HEK293T (cell line): ENCODE data around the gene REEP2.
A peak's percentile ranks its signal among the peaks of the same experiment; 100 is the strongest.

Experiments used
- CTCF ChIA-PET: fragments of 350-600 bp; formaldehyde crosslinking; extraction: SDS; loops from one replicate; lab custom pipeline; 2021; ENCODE audit warnings: antibody characterized with exemption, inconsistent platforms; lab: Yijun Ruan, JAX
- POLR2A ChIA-PET: fragments of 350-600 bp; formaldehyde crosslinking; extraction: SDS; loops from one replicate; lab custom pipeline; 2020; ENCODE audit warnings: antibody characterized with exemption, inconsistent platforms; lab: Yijun Ruan, JAX
- DNase-seq: peaks from one replicate; pipeline ENCODE4 v3.0.0; 2012; ENCODE audit warnings: mixed read lengths; ENCODE audit errors: extremely low spot score
- ARNT ChIP-seq: fragments of 450-650 bp; IDR thresholded peaks from 2 replicates; pipeline ENCODE4 v1.6.1; 2017; ENCODE audit warnings: mild to moderate bottlenecking
- BHLHE40 ChIP-seq: fragments of 450-650 bp; IDR thresholded peaks from 2 replicates; pipeline ENCODE4 v1.6.1; 2016; ENCODE audit warnings: mild to moderate bottlenecking, moderate library complexity, borderline replicate concordance
- CTBP1 ChIP-seq: fragments of 450-650 bp; IDR thresholded peaks from 2 replicates; pipeline ENCODE4 v1.6.1; 2016; ENCODE audit warnings: borderline replicate concordance
- ELF4 ChIP-seq: fragments of 450-650 bp; IDR thresholded peaks from 2 replicates; pipeline ENCODE4 v1.6.1; 2017; ENCODE audit warnings: antibody characterized with exemption
- FOXA1 ChIP-seq: fragments of 450-650 bp; IDR thresholded peaks from 2 replicates; pipeline ENCODE4 v1.6.1; 2016; ENCODE audit warnings: mild to moderate bottlenecking
- FOXK2 ChIP-seq: fragments of 450-650 bp; IDR thresholded peaks from 2 replicates; pipeline ENCODE4 v1.6.1; 2016; ENCODE audit warnings: mild to moderate bottlenecking
- FOXM1 ChIP-seq: fragments of 450-650 bp; IDR thresholded peaks from 2 replicates; pipeline ENCODE4 v1.6.1; 2017; ENCODE audit warnings: mild to moderate bottlenecking, borderline replicate concordance
- HDGF ChIP-seq: fragments of 450-650 bp; IDR thresholded peaks from 2 replicates; pipeline ENCODE4 v1.6.1; 2017; ENCODE audit warnings: antibody characterized with exemption, borderline replicate concordance
- L3MBTL2 ChIP-seq: fragments of 450-650 bp; conservative IDR thresholded peaks from 2 replicates; pipeline ENCODE4 v1.6.1; 2016; ENCODE audit warnings: mild to moderate bottlenecking
- LEF1 ChIP-seq: fragments of 450-650 bp; IDR thresholded peaks from 2 replicates; pipeline ENCODE4 v1.6.1; 2017; ENCODE audit warnings: mild to moderate bottlenecking, borderline replicate concordance
- NFRKB ChIP-seq: fragments of 450-650 bp; IDR thresholded peaks from 2 replicates; pipeline ENCODE4 v1.6.1; 2016; ENCODE audit warnings: mild to moderate bottlenecking, moderate library complexity
- SP1 ChIP-seq: fragments of 450-650 bp; IDR thresholded peaks from 2 replicates; pipeline ENCODE4 v1.6.1; 2017
- SUZ12 ChIP-seq: fragments of 450-650 bp; IDR thresholded peaks from 2 replicates; pipeline ENCODE4 v1.6.1; 2016; ENCODE audit warnings: mild to moderate bottlenecking
- TARDBP ChIP-seq: fragments of 450-650 bp; IDR thresholded peaks from 2 replicates; pipeline ENCODE4 v1.6.1; 2016
- ZNF384 ChIP-seq: fragments of 450-650 bp; IDR thresholded peaks from 2 replicates; pipeline ENCODE4 v1.6.1; 2016
- TF ChIP-seq, protein P1 (sequence below): fragments of 450-650 bp; IDR thresholded peaks from 2 replicates; pipeline ENCODE4 v1.6.1; 2016

REEP2 gene

DNA sequence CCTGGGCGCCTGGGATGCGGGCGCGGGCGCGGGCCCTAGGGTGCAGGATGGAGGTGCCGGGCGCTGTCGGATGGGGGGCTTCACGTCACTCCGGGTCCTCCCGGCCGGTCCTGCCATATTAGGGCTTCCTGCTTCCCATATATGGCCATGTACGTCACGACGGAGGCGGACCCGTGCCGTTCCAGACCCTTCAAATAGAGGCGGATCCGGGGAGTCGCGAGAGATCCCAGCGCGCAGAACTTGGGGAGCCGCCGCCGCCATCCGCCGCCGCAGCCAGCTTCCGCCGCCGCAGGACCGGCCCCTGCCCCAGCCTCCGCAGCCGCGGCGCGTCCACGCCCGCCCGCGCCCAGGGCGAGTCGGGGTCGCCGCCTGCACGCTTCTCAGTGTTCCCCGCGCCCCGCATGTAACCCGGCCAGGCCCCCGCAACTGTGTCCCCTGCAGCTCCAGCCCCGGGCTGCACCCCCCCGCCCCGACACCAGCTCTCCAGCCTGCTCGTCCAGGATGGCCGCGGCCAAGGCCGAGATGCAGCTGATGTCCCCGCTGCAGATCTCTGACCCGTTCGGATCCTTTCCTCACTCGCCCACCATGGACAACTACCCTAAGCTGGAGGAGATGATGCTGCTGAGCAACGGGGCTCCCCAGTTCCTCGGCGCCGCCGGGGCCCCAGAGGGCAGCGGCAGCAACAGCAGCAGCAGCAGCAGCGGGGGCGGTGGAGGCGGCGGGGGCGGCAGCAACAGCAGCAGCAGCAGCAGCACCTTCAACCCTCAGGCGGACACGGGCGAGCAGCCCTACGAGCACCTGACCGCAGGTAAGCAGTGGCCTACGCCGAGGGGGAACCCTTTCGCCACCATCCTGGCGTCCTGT is 26.6 kb downstream of the REEP2 start, which contains the start of gene EGR1:
TSS of gene EGR1 (plus strand) at position 219 of the 864 bp plus-strand sequence. CDS start at position 502, 283 bp downstream.
- ChIA-PET POLR2A (interaction anchor here (0.5 to 3.0 kb wide), 12 partner anchors 10 to 252 kb away, joined by 3 to 31 read pairs (median 4); partner anchors contain the start of genes CDC23, ETF1 and HSPA9), CTCF (interaction anchor here (0.6 to 5.7 kb wide), 7 partner anchors 10 to 835 kb away, joined by 3 to 40 read pairs (median 3); no protein-coding TSS in a partner anchor)
- TF ChIP-seq L3MBTL2, result no peak
- TF ChIP-seq ARNT, result peak; percentile 62
- peak; percentile 92; the same call in 1 of the 2 replicates for TF ChIP-seq LEF1
- TF ChIP-seq, protein P1, sequence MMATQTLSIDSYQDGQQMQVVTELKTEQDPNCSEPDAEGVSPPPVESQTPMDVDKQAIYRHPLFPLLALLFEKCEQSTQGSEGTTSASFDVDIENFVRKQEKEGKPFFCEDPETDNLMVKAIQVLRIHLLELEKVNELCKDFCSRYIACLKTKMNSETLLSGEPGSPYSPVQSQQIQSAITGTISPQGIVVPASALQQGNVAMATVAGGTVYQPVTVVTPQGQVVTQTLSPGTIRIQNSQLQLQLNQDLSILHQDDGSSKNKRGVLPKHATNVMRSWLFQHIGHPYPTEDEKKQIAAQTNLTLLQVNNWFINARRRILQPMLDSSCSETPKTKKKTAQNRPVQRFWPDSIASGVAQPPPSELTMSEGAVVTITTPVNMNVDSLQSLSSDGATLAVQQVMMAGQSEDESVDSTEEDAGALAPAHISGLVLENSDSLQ, result no peak; the same call in 1 of the 2 replicates
- TF ChIP-seq ELF4, result peak; percentile 43; the same call in 1 of the 2 replicates
- peak; percentile 84 for DNase-seq

DNA sequence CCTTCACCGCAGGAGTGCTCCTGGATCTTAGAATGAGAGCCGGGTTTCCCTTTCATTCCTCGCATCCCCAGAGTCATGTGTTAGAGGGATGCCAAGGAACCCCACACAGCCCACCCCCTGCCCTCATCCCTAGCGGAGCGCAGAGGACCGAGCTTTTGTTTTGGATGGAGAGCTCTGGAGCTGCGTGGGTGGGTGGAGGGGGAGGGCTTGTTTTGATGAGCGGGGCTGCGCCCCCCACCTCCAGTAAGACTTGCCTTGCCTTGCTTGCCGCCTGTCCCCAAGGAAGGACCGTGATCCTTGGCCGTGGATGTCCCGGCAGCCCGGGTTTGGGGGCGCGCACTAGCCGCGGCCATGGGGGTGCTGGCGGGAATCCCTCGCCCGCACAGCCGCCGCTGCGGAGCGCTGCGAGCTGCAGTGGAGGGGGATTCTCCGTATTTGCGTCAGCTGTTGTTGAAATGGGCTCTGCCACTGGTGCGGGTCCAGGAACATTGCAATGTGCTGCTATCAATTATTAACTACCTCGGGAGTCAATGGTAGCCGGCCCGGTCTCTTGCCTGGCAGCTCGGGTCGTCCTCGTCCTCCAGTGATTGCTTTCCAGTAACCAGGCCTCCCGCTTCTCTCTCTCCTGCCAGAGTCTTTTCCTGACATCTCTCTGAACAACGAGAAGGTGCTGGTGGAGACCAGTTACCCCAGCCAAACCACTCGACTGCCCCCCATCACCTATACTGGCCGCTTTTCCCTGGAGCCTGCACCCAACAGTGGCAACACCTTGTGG is 27.5 kb downstream of the REEP2 start:
- CTCF ChIA-PET, result interaction anchor here (5.7 kb wide), 1 partner anchor 37 kb away, joined by 40 read pairs; no protein-coding TSS in a partner anchor
- POLR2A ChIA-PET, result interaction anchor here (0.7 to 1.9 kb wide), 6 partner anchors 11 to 366 kb away, joined by 3 to 8 read pairs (median 4); partner anchors contain the start of gene ETF1
- TF ChIP-seq ELF4, result no peak
- TF ChIP-seq LEF1, result no peak
- no peak for TF ChIP-seq CTBP1
- no peak for DNase-seq

DNA sequence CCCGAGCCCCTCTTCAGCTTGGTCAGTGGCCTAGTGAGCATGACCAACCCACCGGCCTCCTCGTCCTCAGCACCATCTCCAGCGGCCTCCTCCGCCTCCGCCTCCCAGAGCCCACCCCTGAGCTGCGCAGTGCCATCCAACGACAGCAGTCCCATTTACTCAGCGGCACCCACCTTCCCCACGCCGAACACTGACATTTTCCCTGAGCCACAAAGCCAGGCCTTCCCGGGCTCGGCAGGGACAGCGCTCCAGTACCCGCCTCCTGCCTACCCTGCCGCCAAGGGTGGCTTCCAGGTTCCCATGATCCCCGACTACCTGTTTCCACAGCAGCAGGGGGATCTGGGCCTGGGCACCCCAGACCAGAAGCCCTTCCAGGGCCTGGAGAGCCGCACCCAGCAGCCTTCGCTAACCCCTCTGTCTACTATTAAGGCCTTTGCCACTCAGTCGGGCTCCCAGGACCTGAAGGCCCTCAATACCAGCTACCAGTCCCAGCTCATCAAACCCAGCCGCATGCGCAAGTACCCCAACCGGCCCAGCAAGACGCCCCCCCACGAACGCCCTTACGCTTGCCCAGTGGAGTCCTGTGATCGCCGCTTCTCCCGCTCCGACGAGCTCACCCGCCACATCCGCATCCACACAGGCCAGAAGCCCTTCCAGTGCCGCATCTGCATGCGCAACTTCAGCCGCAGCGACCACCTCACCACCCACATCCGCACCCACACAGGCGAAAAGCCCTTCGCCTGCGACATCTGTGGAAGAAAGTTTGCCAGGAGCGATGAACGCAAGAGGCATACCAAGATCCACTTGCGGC is 28.2 kb downstream of the REEP2 start:
- ChIA-PET CTCF (interaction anchor here (0.5 to 5.7 kb wide), 2 partner anchors 36 to 835 kb away, joined by 8 to 40 read pairs; no protein-coding TSS in a partner anchor), POLR2A (interaction anchor here (0.7 to 1.2 kb wide), 2 partner anchors 17 to 367 kb away, joined by 3 to 4 read pairs; no protein-coding TSS in a partner anchor)
- no peak for DNase-seq
- TF ChIP-seq CTBP1, result no peak
- TF ChIP-seq BHLHE40, result no peak
- no peak for TF ChIP-seq LEF1
- TF ChIP-seq L3MBTL2, result no peak
- no peak for TF ChIP-seq FOXK2
- no peak for TF ChIP-seq NFRKB
- TF ChIP-seq FOXM1, result no peak
- no peak for TF ChIP-seq ARNT

DNA sequence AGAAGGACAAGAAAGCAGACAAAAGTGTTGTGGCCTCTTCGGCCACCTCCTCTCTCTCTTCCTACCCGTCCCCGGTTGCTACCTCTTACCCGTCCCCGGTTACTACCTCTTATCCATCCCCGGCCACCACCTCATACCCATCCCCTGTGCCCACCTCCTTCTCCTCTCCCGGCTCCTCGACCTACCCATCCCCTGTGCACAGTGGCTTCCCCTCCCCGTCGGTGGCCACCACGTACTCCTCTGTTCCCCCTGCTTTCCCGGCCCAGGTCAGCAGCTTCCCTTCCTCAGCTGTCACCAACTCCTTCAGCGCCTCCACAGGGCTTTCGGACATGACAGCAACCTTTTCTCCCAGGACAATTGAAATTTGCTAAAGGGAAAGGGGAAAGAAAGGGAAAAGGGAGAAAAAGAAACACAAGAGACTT is 28.9 kb downstream of the REEP2 start:
- DNase-seq, result no peak
- ChIA-PET POLR2A (no interaction called here), CTCF (interaction anchor here (0.5 to 5.7 kb wide), 2 partner anchors 36 to 835 kb away, joined by 8 to 40 read pairs; no protein-coding TSS in a partner anchor)
- TF ChIP-seq HDGF (no peak), L3MBTL2 (no peak), SUZ12 (no peak), TARDBP (no peak), NFRKB (no peak), ELF4 (0 out of 2 replicates have a peak, but pooled peaks have one; percentile 8)
- TF ChIP-seq, protein P1, result no peak

DNA sequence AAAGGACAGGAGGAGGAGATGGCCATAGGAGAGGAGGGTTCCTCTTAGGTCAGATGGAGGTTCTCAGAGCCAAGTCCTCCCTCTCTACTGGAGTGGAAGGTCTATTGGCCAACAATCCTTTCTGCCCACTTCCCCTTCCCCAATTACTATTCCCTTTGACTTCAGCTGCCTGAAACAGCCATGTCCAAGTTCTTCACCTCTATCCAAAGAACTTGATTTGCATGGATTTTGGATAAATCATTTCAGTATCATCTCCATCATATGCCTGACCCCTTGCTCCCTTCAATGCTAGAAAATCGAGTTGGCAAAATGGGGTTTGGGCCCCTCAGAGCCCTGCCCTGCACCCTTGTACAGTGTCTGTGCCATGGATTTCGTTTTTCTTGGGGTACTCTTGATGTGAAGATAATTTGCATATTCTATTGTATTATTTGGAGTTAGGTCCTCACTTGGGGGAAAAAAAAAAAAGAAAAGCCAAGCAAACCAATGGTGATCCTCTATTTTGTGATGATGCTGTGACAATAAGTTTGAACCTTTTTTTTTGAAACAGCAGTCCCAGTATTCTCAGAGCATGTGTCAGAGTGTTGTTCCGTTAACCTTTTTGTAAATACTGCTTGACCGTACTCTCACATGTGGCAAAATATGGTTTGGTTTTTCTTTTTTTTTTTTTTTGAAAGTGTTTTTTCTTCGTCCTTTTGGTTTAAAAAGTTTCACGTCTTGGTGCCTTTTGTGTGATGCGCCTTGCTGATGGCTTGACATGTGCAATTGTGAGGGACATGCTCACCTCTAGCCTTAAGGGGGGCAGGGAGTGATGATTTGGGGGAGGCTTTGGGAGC is 29.5 kb downstream of the REEP2 start:
- CTCF ChIA-PET, result interaction anchor here (5.7 kb wide), 1 partner anchor 35 kb away, joined by 40 read pairs; no protein-coding TSS in a partner anchor
- TF ChIP-seq CTBP1, result no peak
- TF ChIP-seq FOXK2, result no peak
- no peak for TF ChIP-seq TARDBP
- TF ChIP-seq ELF4, result peak; percentile 39
- TF ChIP-seq LEF1, result no peak
- TF ChIP-seq NFRKB, result no peak
- TF ChIP-seq ZNF384, result peak; percentile 76; the same call in 1 of the 2 replicates
- TF ChIP-seq ARNT, result no peak
- no peak for TF ChIP-seq FOXA1
- TF ChIP-seq, protein P1, result no peak
- no peak for TF ChIP-seq SUZ12
- TF ChIP-seq HDGF, result no peak
- TF ChIP-seq BHLHE40, result no peak; the same call in 1 of the 2 replicates
- no peak; the same call in 1 of the 2 replicates for TF ChIP-seq L3MBTL2
- no peak for TF ChIP-seq SP1
- TF ChIP-seq FOXM1, result no peak
- POLR2A ChIA-PET, result no interaction called here
- no peak for DNase-seq
